Measurements from ENCODE around the gene TRPV3.

Gene TRPV3

DNA sequence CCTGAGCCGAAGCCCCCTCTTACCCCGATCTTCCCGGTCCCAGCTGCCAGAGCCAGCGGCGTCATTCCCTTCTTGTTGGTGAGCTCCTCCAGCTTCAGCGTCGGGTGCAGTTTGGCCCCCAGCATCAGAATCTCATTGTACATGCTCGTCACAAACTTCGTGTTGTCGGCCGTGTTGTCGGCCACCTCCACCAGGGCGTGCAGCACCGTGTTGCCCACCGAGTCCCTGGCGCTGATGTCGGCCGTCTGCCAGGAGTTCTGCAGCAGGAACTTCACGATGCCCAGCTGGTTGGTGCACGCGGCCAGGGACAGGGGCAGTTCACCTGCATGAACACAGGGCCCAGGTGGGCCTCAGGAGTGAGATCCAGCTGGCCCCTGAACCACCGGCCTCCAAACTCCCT lies 32.2 kb upstream of the TRPV3 start:
- Histone ChIP-seq H2AFZ (ENCODE audit: low read depth, low read length, severe bottlenecking) (no peak overlapping the region), H3K9ac (ENCODE audit: low read length) (no peak overlapping the region), H3K4me3 (ENCODE audit: insufficient read depth, low read length, poor library complexity, severe bottlenecking) (no peak overlapping the region), H3K79me2 (ENCODE audit: insufficient read depth, low read length) (no peaks in the 10 kb centered on the region), H3K36me3 (ENCODE audit: low read length) (no peaks in the 10 kb centered on the region), H3K9me2 (replicated peaks; ENCODE audit: insufficient read depth, low read length) (no peaks in the 10 kb centered on the region), H3K4me2 (ENCODE audit: low read depth, low read length, poor library complexity, severe bottlenecking) (no peak overlapping the region), H4K20me1 (ENCODE audit: low read depth, low read length) (no peaks in the 10 kb centered on the region), H3F3A (ENCODE audit: insufficient read depth) (no peaks in the 10 kb centered on the region), H3K27me3 (ENCODE audit: low read length) (no peaks in the 10 kb centered on the region), H3K9me3 (ENCODE audit: insufficient read depth, low read length) (no peaks in the 10 kb centered on the region), H3K27ac (ENCODE audit: low read depth, low read length) (no peak overlapping the region)
- TF ChIP-seq, protein P1, sequence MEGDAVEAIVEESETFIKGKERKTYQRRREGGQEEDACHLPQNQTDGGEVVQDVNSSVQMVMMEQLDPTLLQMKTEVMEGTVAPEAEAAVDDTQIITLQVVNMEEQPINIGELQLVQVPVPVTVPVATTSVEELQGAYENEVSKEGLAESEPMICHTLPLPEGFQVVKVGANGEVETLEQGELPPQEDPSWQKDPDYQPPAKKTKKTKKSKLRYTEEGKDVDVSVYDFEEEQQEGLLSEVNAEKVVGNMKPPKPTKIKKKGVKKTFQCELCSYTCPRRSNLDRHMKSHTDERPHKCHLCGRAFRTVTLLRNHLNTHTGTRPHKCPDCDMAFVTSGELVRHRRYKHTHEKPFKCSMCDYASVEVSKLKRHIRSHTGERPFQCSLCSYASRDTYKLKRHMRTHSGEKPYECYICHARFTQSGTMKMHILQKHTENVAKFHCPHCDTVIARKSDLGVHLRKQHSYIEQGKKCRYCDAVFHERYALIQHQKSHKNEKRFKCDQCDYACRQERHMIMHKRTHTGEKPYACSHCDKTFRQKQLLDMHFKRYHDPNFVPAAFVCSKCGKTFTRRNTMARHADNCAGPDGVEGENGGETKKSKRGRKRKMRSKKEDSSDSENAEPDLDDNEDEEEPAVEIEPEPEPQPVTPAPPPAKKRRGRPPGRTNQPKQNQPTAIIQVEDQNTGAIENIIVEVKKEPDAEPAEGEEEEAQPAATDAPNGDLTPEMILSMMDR (IDR thresholded peaks at IDR 0.05; ENCODE audit: insufficient read depth, low read length, poor library complexity, severe bottlenecking): no peak
- no peak for TF ChIP-seq EZH2phosphoT487 (conservative IDR thresholded peaks at IDR 0.05; ENCODE audit: low read length)

DNA sequence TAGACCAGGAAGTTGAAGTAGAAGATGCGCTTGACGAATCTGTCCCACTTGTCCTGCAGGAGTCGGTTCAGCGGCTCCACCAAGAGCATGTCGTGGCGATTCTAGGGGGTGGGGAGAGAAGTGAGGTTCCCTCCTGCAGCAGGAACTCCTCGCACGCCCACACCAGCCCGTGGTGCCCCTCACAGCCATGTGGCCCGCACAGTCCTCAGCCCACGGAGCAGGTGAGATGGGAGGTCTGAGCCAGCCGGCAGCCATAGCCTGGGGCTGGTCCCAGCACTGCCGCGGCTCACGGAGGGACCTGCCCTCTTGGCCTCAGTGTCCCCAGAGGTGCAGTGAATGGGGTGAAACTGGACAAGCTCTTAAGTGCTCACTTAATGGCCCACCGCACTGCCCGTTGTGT lies 28.2 kb upstream of the TRPV3 start:
- no peaks in the 10 kb centered on the region for H4K20me1 ChIP-seq (ENCODE audit: low read depth, low read length)
- no peaks in the 10 kb centered on the region for H3F3A ChIP-seq (ENCODE audit: insufficient read depth)
- no peaks in the 10 kb centered on the region for H3K79me2 ChIP-seq (ENCODE audit: insufficient read depth, low read length)
- no peak overlapping the region for H3K4me2 ChIP-seq (ENCODE audit: low read depth, low read length, poor library complexity, severe bottlenecking)
- no peak overlapping the region for H3K9ac ChIP-seq (ENCODE audit: low read length)
- no peaks in the 10 kb centered on the region for H3K36me3 ChIP-seq (ENCODE audit: low read length)
- H3K27me3 ChIP-seq (ENCODE audit: low read length): no peaks in the 10 kb centered on the region
- TF ChIP-seq, protein P1 (IDR thresholded peaks at IDR 0.05; ENCODE audit: insufficient read depth, low read length, poor library complexity, severe bottlenecking): no peak
- no peak for TF ChIP-seq EZH2phosphoT487 (conservative IDR thresholded peaks at IDR 0.05; ENCODE audit: low read length)
- H3K27ac ChIP-seq (ENCODE audit: low read depth, low read length): no peak overlapping the region
- H3K9me3 ChIP-seq (ENCODE audit: insufficient read depth, low read length): no peaks in the 10 kb centered on the region
- H3K4me3 ChIP-seq (ENCODE audit: insufficient read depth, low read length, poor library complexity, severe bottlenecking): no peak overlapping the region
- H2AFZ ChIP-seq (ENCODE audit: low read depth, low read length, severe bottlenecking): no peak overlapping the region
- H3K9me2 ChIP-seq (replicated peaks; ENCODE audit: insufficient read depth, low read length): no peaks in the 10 kb centered on the region

DNA sequence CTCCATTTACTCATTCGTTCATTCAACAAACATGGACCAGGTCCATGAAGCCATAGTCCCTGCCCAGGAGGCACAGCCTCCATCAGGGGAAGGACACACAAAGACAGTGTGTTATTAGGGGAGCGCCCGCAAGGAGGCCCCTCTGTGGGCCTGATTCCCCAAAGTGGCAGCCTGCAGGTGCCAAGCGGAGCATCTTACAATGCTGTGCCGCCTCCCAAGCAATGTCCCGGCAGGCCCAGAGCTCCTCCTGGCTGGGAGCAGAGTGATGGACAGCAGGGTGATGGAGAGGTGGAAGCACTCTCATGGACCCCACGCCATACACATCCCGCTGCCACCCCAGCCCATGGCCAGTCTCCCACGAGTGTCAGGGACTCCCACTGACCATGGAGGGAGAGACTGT lies 25.8 kb upstream of the TRPV3 start:
- H3K4me2 ChIP-seq (ENCODE audit: low read depth, low read length, poor library complexity, severe bottlenecking): no peak overlapping the region
- H4K20me1 ChIP-seq (ENCODE audit: low read depth, low read length): no peaks in the 10 kb centered on the region
- no peaks in the 10 kb centered on the region for H3K9me3 ChIP-seq (ENCODE audit: insufficient read depth, low read length)
- no peaks in the 10 kb centered on the region for H3K79me2 ChIP-seq (ENCODE audit: insufficient read depth, low read length)
- no peaks in the 10 kb centered on the region for H3F3A ChIP-seq (ENCODE audit: insufficient read depth)
- no peaks in the 10 kb centered on the region for H3K27me3 ChIP-seq (ENCODE audit: low read length)
- no peak overlapping the region for H2AFZ ChIP-seq (ENCODE audit: low read depth, low read length, severe bottlenecking)
- no peak for TF ChIP-seq EZH2phosphoT487 (conservative IDR thresholded peaks at IDR 0.05; ENCODE audit: low read length)
- TF ChIP-seq, protein P1 (IDR thresholded peaks at IDR 0.05; ENCODE audit: insufficient read depth, low read length, poor library complexity, severe bottlenecking): no peak
- H3K36me3 ChIP-seq (ENCODE audit: low read length): no peaks in the 10 kb centered on the region
- H3K27ac ChIP-seq (ENCODE audit: low read depth, low read length): no peak overlapping the region
- H3K4me3 ChIP-seq (ENCODE audit: insufficient read depth, low read length, poor library complexity, severe bottlenecking): no peak overlapping the region
- H3K9me2 ChIP-seq (replicated peaks; ENCODE audit: insufficient read depth, low read length): no peaks in the 10 kb centered on the region
- no peak overlapping the region for H3K9ac ChIP-seq (ENCODE audit: low read length)

Data from SU-DHL-6 (cell line).